GM23338 (cell line): ENCODE data around the gene ASB1. TPM values are rescaled to one million over a fixed set of nuclear protein-coding genes. Genes with fewer than 3 reads are reported as not detected.

Experiments used
- ATAC-seq: fragments of 200-7000 bp; cut with Tn5 transposase; 3 replicates; pipeline ENCODE4 v1.9.1; 2020
- DNase-seq: peaks from one replicate; pipeline ENCODE4 v3.0.0-alpha.2; 2015; ENCODE audit warnings: low spot score
- H2AFZ ChIP-seq: fragments of 200-600 bp; sonication (generic); 2 replicates; pipeline ENCODE4 v1.8.0; 2016; ENCODE audit warnings: antibody characterized with exemption, mild to moderate bottlenecking, moderate library complexity
- H3F3A ChIP-seq: fragments of 200-600 bp; sonication (generic); replicated peaks from 2 replicates; pipeline ENCODE4 v1.8.0; 2017; ENCODE audit warnings: antibody characterized with exemption, mixed run types, low read depth
- H3K27ac ChIP-seq: fragments of 200-600 bp; sonication (generic); 2 replicates; pipeline ENCODE4 v1.6.1; 2016; ENCODE audit warnings: low read depth
- H3K27me3 ChIP-seq: fragments of 200-600 bp; sonication (generic); 2 replicates; pipeline ENCODE4 v1.8.0; 2016; ENCODE audit warnings: mild to moderate bottlenecking, mixed run types, moderate library complexity; ENCODE audit not compliant: insufficient read depth
- H3K36me3 ChIP-seq: fragments of 200-600 bp; sonication (generic); 2 replicates; pipeline ENCODE4 v1.8.0; 2016; ENCODE audit warnings: mild to moderate bottlenecking; ENCODE audit not compliant: insufficient read depth
- H3K4me1 ChIP-seq: fragments of 200-600 bp; sonication (generic); 2 replicates; pipeline ENCODE4 v1.8.0; 2016; ENCODE audit warnings: mild to moderate bottlenecking, moderate library complexity; ENCODE audit not compliant: insufficient read depth
- H3K4me2 ChIP-seq: fragments of 200-600 bp; sonication (generic); 2 replicates; pipeline ENCODE4 v1.7.1; 2017; ENCODE audit warnings: mixed run types
- H3K4me3 ChIP-seq: fragments of 200-600 bp; sonication (generic); 2 replicates; pipeline ENCODE4 v1.6.1; 2016; ENCODE audit warnings: mixed run types
- H3K79me2 ChIP-seq: fragments of 200-600 bp; sonication (generic); replicated peaks from 2 replicates; pipeline ENCODE4 v1.8.0; 2017; ENCODE audit warnings: mild to moderate bottlenecking; ENCODE audit not compliant: insufficient read depth
- H3K9me2 ChIP-seq: fragments of 200-600 bp; sonication (generic); 2 replicates; pipeline ENCODE4 v1.8.0; 2017; ENCODE audit not compliant: insufficient read depth
- H4K20me1 ChIP-seq: fragments of 200-600 bp; sonication (generic); replicated peaks from 2 replicates; pipeline ENCODE4 v1.8.0; 2017; ENCODE audit warnings: mild to moderate bottlenecking; ENCODE audit not compliant: insufficient read depth
- H3K27ac Mint-ChIP-seq: 2 replicates; pipeline ENCODE4 v1.8.0; 2020; ENCODE audit warnings: inconsistent platforms, mild to moderate bottlenecking, moderate library complexity, mixed read lengths
- H3K27me3 Mint-ChIP-seq: 3 replicates; pipeline ENCODE4 v1.8.0; 2022; ENCODE audit warnings: low read depth, mild to moderate bottlenecking, moderate library complexity, mixed read lengths, inconsistent platforms; ENCODE audit not compliant: insufficient read depth, poor library complexity
- H3K36me3 Mint-ChIP-seq: 3 replicates; pipeline ENCODE4 v1.8.0; 2021; ENCODE audit warnings: low read depth, mild to moderate bottlenecking, inconsistent platforms, moderate library complexity, mixed read lengths
- H3K4me1 Mint-ChIP-seq: 3 replicates; pipeline ENCODE4 v1.8.0; 2020; ENCODE audit warnings: mild to moderate bottlenecking, inconsistent platforms, mixed read lengths
- H3K4me3 Mint-ChIP-seq: 3 replicates; pipeline ENCODE4 v1.8.0; 2021; ENCODE audit warnings: moderate library complexity, mild to moderate bottlenecking, inconsistent platforms, mixed read lengths
- H3K9me3 Mint-ChIP-seq: 3 replicates; pipeline ENCODE4 v1.8.0; 2020; ENCODE audit warnings: moderate library complexity, mild to moderate bottlenecking, inconsistent platforms, mixed read lengths
- CREB1 ChIP-seq: fragments of 250-450 bp; sonication (Bioruptor Pico); IDR thresholded peaks from 2 replicates; pipeline ENCODE4 v1.5.0; 2020; ENCODE audit warnings: low read depth, mild to moderate bottlenecking, moderate library complexity
- EZH2 ChIP-seq: fragments of 200-600 bp; sonication (generic); IDR thresholded peaks from one replicate; pipeline ENCODE4 v1.8.0; 2017; ENCODE audit warnings: antibody characterized with exemption, mild to moderate bottlenecking, low read depth; ENCODE audit not compliant: unreplicated experiment
- EZH2phosphoT487 ChIP-seq: fragments of 200-600 bp; sonication (generic); IDR thresholded peaks from one replicate; pipeline ENCODE4 v1.8.1; 2018; ENCODE audit warnings: antibody characterized with exemption; ENCODE audit not compliant: unreplicated experiment
- JUNB ChIP-seq: IDR thresholded peaks from one replicate; pipeline ENCODE4 v1.6.1; 2016; ENCODE audit warnings: antibody characterized with exemption; ENCODE audit not compliant: unreplicated experiment
- NANOG ChIP-seq: IDR thresholded peaks from 2 replicates; pipeline ENCODE4 v1.6.1; 2016; ENCODE audit warnings: antibody characterized with exemption, borderline replicate concordance
- POLR2AphosphoS5 ChIP-seq: IDR thresholded peaks from 2 replicates; pipeline ENCODE4 v1.6.1; 2016; ENCODE audit warnings: antibody characterized with exemption, low read depth
- STAT1 ChIP-seq: IDR thresholded peaks from one replicate; pipeline ENCODE4 v1.6.1; 2016; ENCODE audit warnings: antibody characterized with exemption; ENCODE audit not compliant: unreplicated experiment
- ZNF114 ChIP-seq: fragments of 250-450 bp; sonication (Bioruptor Pico); IDR thresholded peaks from 2 replicates; pipeline ENCODE4 v1.5.0; 2020; ENCODE audit warnings: mild to moderate bottlenecking, moderate library complexity
- ZNF331 ChIP-seq: fragments of 250-450 bp; sonication (Bioruptor Pico); IDR thresholded peaks from 2 replicates; pipeline ENCODE4 v1.5.0; 2020; ENCODE audit warnings: low read depth, mild to moderate bottlenecking, moderate library complexity
- polyA plus RNA-seq: library from polyadenylated mRNA; unstranded; fragments of >200 nt; fragmentation: Nextera tagmentation; extraction: Ambion mirVana; gene quantifications from 2 replicates; pipeline ENCODE4 v1.2.1, GENCODE V29; 2016
- total RNA-seq: library from RNA; depleted of rRNA; stranded (reverse); fragments of >200 nt; shearing (Covaris generic); gene quantifications from 2 replicates; pipeline ENCODE4 v1.2.3, GENCODE V29; 2014
- TF ChIP-seq, protein P1 (sequence below): IDR thresholded peaks from one replicate; pipeline ENCODE4 v1.6.1; 2018; ENCODE audit warnings: antibody characterized with exemption; ENCODE audit not compliant: unreplicated experiment
- TF ChIP-seq, protein P2 (sequence below), 2 experiments: fragments of 200-600 bp in 1 of 2; sonication (generic) in 1 of 2; conservative IDR thresholded peaks; 2 replicates each; pipeline versions ENCODE4 v1.5.1 to v1.6.1; 2016 to 2017; ENCODE audit warnings: antibody characterized with exemption in 2 of 2, low read depth in 2 of 2, mild to moderate bottlenecking in 2 of 2, moderate library complexity in 1 of 2
- TF ChIP-seq, protein P3 (sequence below): IDR thresholded peaks from 2 replicates; pipeline ENCODE4 v1.6.1; 2016; ENCODE audit warnings: antibody characterized with exemption

The ASB1 gene
- total and polyA plus RNA-seq, 2 experiments from 2014 or later: 21.5 to 23.9 TPM

- Histone ChIP-seq H2AFZ (no peak overlapping the region), H3K79me2 (no peaks in the 10 kb centered on the region), H3K9me2 (no peaks in the 10 kb centered on the region), H4K20me1 (no peaks in the 10 kb centered on the region), H3K36me3 (no peaks in the 10 kb centered on the region), H3K4me3 (no peak overlapping the region), H3K4me1 (no peaks in the 10 kb centered on the region), H3K27me3 (no peaks in the 10 kb centered on the region), H3K27ac (no peak overlapping the region), H3K4me2 (no peak overlapping the region), H3F3A (no peaks in the 10 kb centered on the region)
- Mint-ChIP-seq H3K4me3 (no peak overlapping the region), H3K27ac (no peak overlapping the region), H3K9me3 (no peaks in the 10 kb centered on the region), H3K36me3 (no peaks in the 10 kb centered on the region), H3K27me3 (peaks cover 2% of the 10 kb centered on the region), H3K4me1 (peaks cover 5% of the 10 kb centered on the region)
- TF ChIP-seq ZNF331 (CRISPR knock-in tag) (no peak), NANOG (no peak)
- ATAC-seq (peak; percentile 68), DNase-seq (no peak)
These were observed 29.4 kb upstream of the ASB1 start for GRCh38 chr2:238397356-238397755.

- no peak overlapping the region for H3K27ac Mint-ChIP-seq
- H3K4me3 ChIP-seq: no peak overlapping the region
- peaks cover 5% of the 10 kb centered on the region for H3K4me1 Mint-ChIP-seq
- DNase-seq (no peak), ATAC-seq (no peak; the same call in 1 of the 3 replicates)
- H3K79me2 ChIP-seq: no peaks in the 10 kb centered on the region
- no peaks in the 10 kb centered on the region for H4K20me1 ChIP-seq
- H2AFZ ChIP-seq: no peak overlapping the region
- no peaks in the 10 kb centered on the region for H3K36me3 ChIP-seq
- H3K27ac ChIP-seq: no peak overlapping the region
- H3F3A ChIP-seq: no peaks in the 10 kb centered on the region
- H3K4me3 Mint-ChIP-seq: no peak overlapping the region
- no peaks in the 10 kb centered on the region for H3K36me3 Mint-ChIP-seq
- no peaks in the 10 kb centered on the region for H3K27me3 ChIP-seq
- no peak overlapping the region for H3K4me2 ChIP-seq
- no peaks in the 10 kb centered on the region for H3K4me1 ChIP-seq
- H3K9me2 ChIP-seq: no peaks in the 10 kb centered on the region
- H3K27me3 Mint-ChIP-seq: peaks cover 2% of the 10 kb centered on the region
- H3K9me3 Mint-ChIP-seq: no peaks in the 10 kb centered on the region
- TF ChIP-seq, protein P1, sequence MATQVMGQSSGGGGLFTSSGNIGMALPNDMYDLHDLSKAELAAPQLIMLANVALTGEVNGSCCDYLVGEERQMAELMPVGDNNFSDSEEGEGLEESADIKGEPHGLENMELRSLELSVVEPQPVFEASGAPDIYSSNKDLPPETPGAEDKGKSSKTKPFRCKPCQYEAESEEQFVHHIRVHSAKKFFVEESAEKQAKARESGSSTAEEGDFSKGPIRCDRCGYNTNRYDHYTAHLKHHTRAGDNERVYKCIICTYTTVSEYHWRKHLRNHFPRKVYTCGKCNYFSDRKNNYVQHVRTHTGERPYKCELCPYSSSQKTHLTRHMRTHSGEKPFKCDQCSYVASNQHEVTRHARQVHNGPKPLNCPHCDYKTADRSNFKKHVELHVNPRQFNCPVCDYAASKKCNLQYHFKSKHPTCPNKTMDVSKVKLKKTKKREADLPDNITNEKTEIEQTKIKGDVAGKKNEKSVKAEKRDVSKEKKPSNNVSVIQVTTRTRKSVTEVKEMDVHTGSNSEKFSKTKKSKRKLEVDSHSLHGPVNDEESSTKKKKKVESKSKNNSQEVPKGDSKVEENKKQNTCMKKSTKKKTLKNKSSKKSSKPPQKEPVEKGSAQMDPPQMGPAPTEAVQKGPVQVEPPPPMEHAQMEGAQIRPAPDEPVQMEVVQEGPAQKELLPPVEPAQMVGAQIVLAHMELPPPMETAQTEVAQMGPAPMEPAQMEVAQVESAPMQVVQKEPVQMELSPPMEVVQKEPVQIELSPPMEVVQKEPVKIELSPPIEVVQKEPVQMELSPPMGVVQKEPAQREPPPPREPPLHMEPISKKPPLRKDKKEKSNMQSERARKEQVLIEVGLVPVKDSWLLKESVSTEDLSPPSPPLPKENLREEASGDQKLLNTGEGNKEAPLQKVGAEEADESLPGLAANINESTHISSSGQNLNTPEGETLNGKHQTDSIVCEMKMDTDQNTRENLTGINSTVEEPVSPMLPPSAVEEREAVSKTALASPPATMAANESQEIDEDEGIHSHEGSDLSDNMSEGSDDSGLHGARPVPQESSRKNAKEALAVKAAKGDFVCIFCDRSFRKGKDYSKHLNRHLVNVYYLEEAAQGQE: no peak
- TF ChIP-seq CREB1 (CRISPR knock-in tag): no peak
- TF ChIP-seq, protein P2, sequence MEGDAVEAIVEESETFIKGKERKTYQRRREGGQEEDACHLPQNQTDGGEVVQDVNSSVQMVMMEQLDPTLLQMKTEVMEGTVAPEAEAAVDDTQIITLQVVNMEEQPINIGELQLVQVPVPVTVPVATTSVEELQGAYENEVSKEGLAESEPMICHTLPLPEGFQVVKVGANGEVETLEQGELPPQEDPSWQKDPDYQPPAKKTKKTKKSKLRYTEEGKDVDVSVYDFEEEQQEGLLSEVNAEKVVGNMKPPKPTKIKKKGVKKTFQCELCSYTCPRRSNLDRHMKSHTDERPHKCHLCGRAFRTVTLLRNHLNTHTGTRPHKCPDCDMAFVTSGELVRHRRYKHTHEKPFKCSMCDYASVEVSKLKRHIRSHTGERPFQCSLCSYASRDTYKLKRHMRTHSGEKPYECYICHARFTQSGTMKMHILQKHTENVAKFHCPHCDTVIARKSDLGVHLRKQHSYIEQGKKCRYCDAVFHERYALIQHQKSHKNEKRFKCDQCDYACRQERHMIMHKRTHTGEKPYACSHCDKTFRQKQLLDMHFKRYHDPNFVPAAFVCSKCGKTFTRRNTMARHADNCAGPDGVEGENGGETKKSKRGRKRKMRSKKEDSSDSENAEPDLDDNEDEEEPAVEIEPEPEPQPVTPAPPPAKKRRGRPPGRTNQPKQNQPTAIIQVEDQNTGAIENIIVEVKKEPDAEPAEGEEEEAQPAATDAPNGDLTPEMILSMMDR (conservative IDR thresholded peaks at IDR 0.05; ENCODE audit: low read depth in 2 of 2): no peak
- no peak for TF ChIP-seq EZH2
- TF ChIP-seq ZNF331 (CRISPR knock-in tag): no peak
- no peak for TF ChIP-seq ZNF114
- no peak for TF ChIP-seq NANOG
- TF ChIP-seq EZH2phosphoT487: no peak
- no peak for TF ChIP-seq POLR2AphosphoS5
- TF ChIP-seq, protein P3, sequence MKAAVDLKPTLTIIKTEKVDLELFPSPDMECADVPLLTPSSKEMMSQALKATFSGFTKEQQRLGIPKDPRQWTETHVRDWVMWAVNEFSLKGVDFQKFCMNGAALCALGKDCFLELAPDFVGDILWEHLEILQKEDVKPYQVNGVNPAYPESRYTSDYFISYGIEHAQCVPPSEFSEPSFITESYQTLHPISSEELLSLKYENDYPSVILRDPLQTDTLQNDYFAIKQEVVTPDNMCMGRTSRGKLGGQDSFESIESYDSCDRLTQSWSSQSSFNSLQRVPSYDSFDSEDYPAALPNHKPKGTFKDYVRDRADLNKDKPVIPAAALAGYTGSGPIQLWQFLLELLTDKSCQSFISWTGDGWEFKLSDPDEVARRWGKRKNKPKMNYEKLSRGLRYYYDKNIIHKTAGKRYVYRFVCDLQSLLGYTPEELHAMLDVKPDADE: no peak
- no peak for TF ChIP-seq STAT1
- TF ChIP-seq JUNB: no peak
These were observed 28.1 kb upstream of the ASB1 start for GRCh38 chr2:238398577-238398976.
